ENCODE data around the gene HMOX2.

Gene HMOX2

GRCh38 chr16:4472880-4473279, 3.3 kb upstream of the HMOX2 start:
- in situ Hi-C loops (cut with MboI; ENCODE audit: low sequenced_read_pairs, unreplicated experiment), result no loop called here
- TF ChIP-seq CTCF (IDR thresholded peaks at IDR 0.05; ENCODE audit: borderline replicate concordance, control extremely low read depth, extremely low read depth, insufficient read depth, missing control alignments), result no peak
- no peak for DNase-seq (ENCODE audit: low spot score)

GRCh38 chr16:4474192-4474961, 1.8 kb upstream of the HMOX2 start, which contains the start of gene NMRAL1:
TSS of gene NMRAL1 (minus strand) at chr16:4474625. CDS start at chr16:4474132, 493 bp downstream.
- in situ Hi-C loops (cut with MboI; ENCODE audit: low sequenced_read_pairs, unreplicated experiment), result no loop called here

GRCh38 chr16:4477966-4478365, 1.8 kb downstream of the HMOX2 start:
- in situ Hi-C loops (cut with MboI; ENCODE audit: low sequenced_read_pairs, unreplicated experiment), result no loop called here
- TF ChIP-seq CTCF (IDR thresholded peaks at IDR 0.05; ENCODE audit: borderline replicate concordance, control extremely low read depth, extremely low read depth, insufficient read depth, missing control alignments), result no peak

More at GRCh38 chr16:4474192-4474961, 1.8 kb upstream of the HMOX2 start, which contains the start of gene NMRAL1:
- no peak for TF ChIP-seq CTCF (IDR thresholded peaks at IDR 0.05; ENCODE audit: borderline replicate concordance, control extremely low read depth, extremely low read depth, insufficient read depth, missing control alignments)
- peak; percentile 95 for DNase-seq (ENCODE audit: low spot score)

GRCh38 chr16:4481526-4481925, 5.3 kb downstream of the HMOX2 start:
- DNase-seq (ENCODE audit: low spot score), result no peak
- in situ Hi-C loops (cut with MboI; ENCODE audit: low sequenced_read_pairs, unreplicated experiment), result no loop called here
- no peak for TF ChIP-seq CTCF (IDR thresholded peaks at IDR 0.05; ENCODE audit: borderline replicate concordance, control extremely low read depth, extremely low read depth, insufficient read depth, missing control alignments)

More at GRCh38 chr16:4477966-4478365, 1.8 kb downstream of the HMOX2 start:
- no peak for DNase-seq (ENCODE audit: low spot score)

- in situ Hi-C loops (cut with MboI; ENCODE audit: low sequenced_read_pairs, unreplicated experiment), result no loop called here
- DNase-seq (ENCODE audit: low spot score), result no peak
- TF ChIP-seq CTCF (IDR thresholded peaks at IDR 0.05; ENCODE audit: borderline replicate concordance, control extremely low read depth, extremely low read depth, insufficient read depth, missing control alignments), result no peak
Observed at GRCh38 chr16:4481963-4482362, 5.8 kb downstream of the HMOX2 start.

GRCh38 chr16:4486126-4486893, 10.1 kb downstream of the HMOX2 start:
- TF ChIP-seq CTCF (IDR thresholded peaks at IDR 0.05; ENCODE audit: borderline replicate concordance, control extremely low read depth, extremely low read depth, insufficient read depth, missing control alignments), result no peak
- in situ Hi-C loops (cut with MboI; ENCODE audit: low sequenced_read_pairs, unreplicated experiment), result no loop called here
- no peak for DNase-seq (ENCODE audit: low spot score)
